MG63 (cell line): ENCODE measurements around the gene KDELR1. TPM values are rescaled to one million over a fixed set of nuclear protein-coding genes. Genes with fewer than 3 reads are reported as not detected.
A peak's percentile ranks its signal among the peaks of the same experiment; 100 is the strongest.

ENCODE experiments used
- DNase-seq: peaks from one replicate; pipeline ENCODE4 v3.0.0-alpha.2; 2020
- H3K27me3 ChIP-seq: fragments of 250-450 bp; sonication (Bioruptor Pico); 2 replicates; pipeline ENCODE4 v1.5.1; 2020; ENCODE audit warnings: mild to moderate bottlenecking, moderate library complexity
- H3K36me3 ChIP-seq: fragments of 250-450 bp; sonication (Bioruptor Pico); 2 replicates; pipeline ENCODE4 v1.5.1; 2020; ENCODE audit warnings: mild to moderate bottlenecking, moderate library complexity
- H3K4me3 ChIP-seq: fragments of 250-450 bp; sonication (Bioruptor Pico); 2 replicates; pipeline ENCODE4 v1.5.1; 2020; ENCODE audit warnings: mild to moderate bottlenecking, moderate library complexity
- H3K9me3 ChIP-seq: fragments of 250-450 bp; sonication (Bioruptor Pico); 2 replicates; pipeline ENCODE4 v1.5.1; 2020; ENCODE audit warnings: mild to moderate bottlenecking, moderate library complexity
- total RNA-seq: library from RNA; depleted of rRNA; stranded (reverse); fragments of >200 nt; shearing (Covaris generic); gene quantifications from 2 replicates; pipeline ENCODE4 v1.2.3, GENCODE V29; 2014; ENCODE audit warnings: low replicate concordance; rRNA removed

The KDELR1 gene
- 51.3 and 103 TPM in 2 replicates for total RNA-seq

DNA sequence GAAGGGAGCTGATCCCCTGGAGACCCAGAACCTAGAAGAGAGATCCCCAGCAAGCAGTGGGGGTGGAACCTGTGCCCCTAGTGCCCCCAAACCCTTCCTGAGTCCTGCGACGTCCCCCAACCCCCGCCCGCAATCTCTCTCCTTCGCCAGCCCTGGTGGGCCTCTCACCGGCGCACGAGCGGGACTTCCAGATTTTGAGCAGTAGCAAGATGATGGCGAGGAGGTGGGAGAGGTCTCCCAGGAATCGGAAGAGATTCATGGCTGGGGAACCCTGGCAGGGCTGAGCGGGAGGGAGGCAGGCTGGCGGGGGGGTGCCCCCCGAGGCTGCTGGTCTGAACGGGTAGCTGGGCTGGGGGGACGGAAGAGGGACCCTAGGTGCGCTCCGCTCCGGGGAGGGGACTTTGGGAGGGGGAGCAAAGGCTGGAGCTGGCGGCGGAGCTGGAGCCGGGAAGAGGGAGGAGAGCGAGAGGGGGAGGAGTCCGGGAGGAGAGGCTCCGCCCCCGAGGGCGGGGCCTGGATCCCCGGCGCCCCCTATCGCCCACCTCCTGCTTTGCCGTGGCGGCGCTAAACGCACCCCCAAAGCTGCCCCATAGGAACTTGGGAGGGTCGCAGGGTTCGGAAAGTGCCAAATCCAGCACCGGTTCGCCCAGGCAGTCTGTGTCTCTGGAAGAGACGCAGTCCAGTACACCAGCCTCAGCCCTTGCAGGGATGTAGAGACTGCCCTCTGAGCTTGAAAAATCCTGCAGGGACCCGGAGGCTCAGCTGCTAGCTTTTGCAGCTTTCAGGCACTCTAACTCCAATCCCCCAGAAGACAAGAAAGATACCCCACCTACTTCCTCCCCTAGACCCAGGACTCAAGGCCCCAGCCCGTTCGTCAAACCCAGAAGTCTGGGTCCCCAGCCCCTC is at the start of gene KDELR1:
TSS of gene KDELR1 (minus strand) at position 452 of the 906 bp plus-strand sequence. CDS start at position 259, 193 bp downstream.
- no peaks in the 10 kb centered on the region for H3K9me3 ChIP-seq
- DNase-seq: peak; percentile 62

DNA sequence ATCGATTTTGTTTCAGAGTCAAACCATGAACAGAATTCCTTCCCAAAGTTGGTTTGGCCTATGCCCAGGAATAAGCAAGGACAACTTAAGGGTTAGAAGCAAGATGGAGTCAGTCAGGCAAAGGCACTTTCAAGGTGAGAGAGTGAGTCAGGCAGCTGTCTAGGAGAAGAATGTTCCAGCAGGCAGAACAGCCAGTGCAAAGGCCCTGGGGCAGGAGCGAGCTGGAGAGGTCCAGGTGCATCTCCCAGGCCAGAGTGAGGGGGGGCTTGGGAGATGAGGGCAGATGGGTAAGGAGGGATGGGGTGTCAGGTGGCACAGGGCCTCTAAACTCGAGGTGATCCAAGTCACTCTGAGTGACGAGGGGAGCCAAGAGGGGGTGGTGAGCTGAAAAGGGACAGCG is 45.2 kb upstream of the KDELR1 start:
- H3K36me3 ChIP-seq: no peaks in the 10 kb centered on the region
- no peak for DNase-seq
- no peaks in the 10 kb centered on the region for H3K27me3 ChIP-seq
- no peaks in the 10 kb centered on the region for H3K9me3 ChIP-seq
- no peak overlapping the region for H3K4me3 ChIP-seq

More for the DNA sequence above, at the start of gene KDELR1:
- Histone ChIP-seq H3K4me3 (peak within 1 kb of the TSS; percentile 94), H3K36me3 (peaks cover 40% of the 10 kb centered on the region), H3K27me3 (peaks cover 25% of the 10 kb centered on the region)

GRCh38 chr19:48433337-48433736 is 42.0 kb upstream of the KDELR1 start:
- Histone ChIP-seq H3K36me3 (no peaks in the 10 kb centered on the region), H3K27me3 (no peaks in the 10 kb centered on the region), H3K9me3 (peaks cover 6% of the 10 kb centered on the region; the same call in 1 of the 2 replicates), H3K4me3 (no peak overlapping the region)
- DNase-seq: no peak

DNA sequence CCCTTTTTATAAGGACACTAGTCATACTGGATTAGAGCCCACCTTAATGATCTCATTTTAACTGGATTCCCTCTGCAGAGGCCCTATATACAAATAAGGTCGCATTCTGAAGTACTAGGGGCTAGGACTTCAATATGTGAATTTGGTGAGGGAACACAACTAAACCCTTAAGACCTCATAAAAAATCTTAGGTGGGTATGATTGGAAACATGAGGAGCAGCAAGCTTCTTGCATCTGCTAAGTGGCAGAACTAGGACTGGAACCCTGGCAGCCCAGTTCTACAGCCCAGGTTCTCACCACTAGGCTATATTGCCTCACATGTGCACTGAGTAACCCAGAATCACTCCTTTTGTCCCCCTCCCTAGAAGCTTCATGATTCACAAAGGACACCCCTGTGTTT is 37.3 kb upstream of the KDELR1 start:
- Histone ChIP-seq H3K4me3 (no peak overlapping the region), H3K9me3 (peaks cover 6% of the 10 kb centered on the region; the same call in 1 of the 2 replicates), H3K27me3 (no peaks in the 10 kb centered on the region), H3K36me3 (no peaks in the 10 kb centered on the region)
- DNase-seq: no peak

DNA sequence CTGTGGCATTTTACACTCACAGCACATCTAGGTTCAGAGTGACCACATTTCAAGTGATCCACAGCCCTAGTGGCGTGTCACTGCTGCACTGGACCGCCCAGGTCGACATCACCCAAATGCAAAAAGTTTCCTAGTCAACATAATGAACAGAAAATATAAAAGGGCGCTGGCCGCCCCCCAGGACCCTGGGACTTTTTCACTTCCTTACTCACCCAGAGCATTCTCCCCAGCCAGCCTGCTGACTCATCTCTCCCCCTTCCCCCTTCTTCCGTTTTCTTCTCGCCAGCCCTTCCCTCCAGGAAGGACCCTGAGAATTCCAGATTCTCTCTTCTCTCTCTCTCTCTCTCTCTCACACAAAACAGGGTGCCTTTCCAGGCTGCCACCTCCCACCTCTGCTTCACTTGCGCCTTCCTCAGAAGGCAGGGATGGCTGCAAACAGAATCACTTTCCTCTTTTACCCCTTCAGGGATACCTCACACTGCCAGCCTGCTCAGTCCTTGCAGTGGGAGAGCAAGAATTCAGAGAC is 33.4 kb upstream of the KDELR1 start:
- H3K27me3 ChIP-seq: no peaks in the 10 kb centered on the region
- no peak overlapping the region for H3K4me3 ChIP-seq
- no peaks in the 10 kb centered on the region for H3K9me3 ChIP-seq
- no peaks in the 10 kb centered on the region for H3K36me3 ChIP-seq
- DNase-seq: peak; percentile 83

- no peaks in the 10 kb centered on the region for H3K9me3 ChIP-seq
- H3K4me3 ChIP-seq: no peak overlapping the region
- H3K36me3 ChIP-seq: no peaks in the 10 kb centered on the region
- DNase-seq: no peak
- H3K27me3 ChIP-seq: no peaks in the 10 kb centered on the region
Observed at GRCh38 chr19:48421548-48421947, 30.2 kb upstream of the KDELR1 start.

- H3K27me3 ChIP-seq: no peaks in the 10 kb centered on the region
- no peaks in the 10 kb centered on the region for H3K36me3 ChIP-seq
- no peaks in the 10 kb centered on the region for H3K9me3 ChIP-seq
- no peak for DNase-seq
- H3K4me3 ChIP-seq: no peak overlapping the region
Observed at GRCh38 chr19:48419158-48419920, 28.0 kb upstream of the KDELR1 start.

DNA sequence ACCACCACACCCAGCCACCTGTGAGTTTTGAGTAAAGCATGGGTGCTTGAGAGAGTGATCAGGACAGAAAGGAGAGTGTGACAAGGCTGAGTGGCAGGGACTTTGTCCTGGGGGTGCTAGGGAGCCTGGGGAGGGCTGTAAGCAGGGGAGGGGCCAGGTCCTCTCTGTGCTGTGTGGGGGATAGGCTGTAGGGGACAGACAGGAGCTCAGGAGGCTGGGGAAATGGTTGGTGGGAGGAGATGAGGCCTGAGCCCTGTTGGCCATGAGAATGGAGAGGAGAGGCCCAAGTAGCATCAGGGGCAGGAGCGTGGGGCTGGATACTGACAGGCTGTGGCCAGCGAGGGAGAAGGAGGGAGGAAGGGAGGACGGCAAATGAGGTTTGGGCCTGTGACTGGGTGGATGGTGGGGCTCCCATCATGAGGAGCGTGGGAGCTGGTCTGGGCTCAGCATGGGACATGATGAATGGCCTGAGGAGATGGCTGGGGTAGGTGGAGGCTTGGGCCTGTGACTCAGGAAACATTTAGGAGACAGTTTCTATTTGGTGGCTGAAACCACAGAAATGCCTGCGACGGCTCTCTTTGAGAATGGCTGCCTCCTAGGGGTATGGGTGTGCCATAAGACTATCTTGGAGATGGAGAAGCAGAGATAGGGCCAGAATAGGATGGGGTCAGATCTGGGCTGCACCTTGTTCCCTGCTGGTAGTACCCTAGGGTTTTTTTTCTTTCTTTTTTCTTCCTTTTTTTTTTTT is 27.1 kb upstream of the KDELR1 start:
- Histone ChIP-seq H3K9me3 (no peaks in the 10 kb centered on the region), H3K4me3 (no peak overlapping the region), H3K36me3 (no peaks in the 10 kb centered on the region), H3K27me3 (no peaks in the 10 kb centered on the region)
- no peak for DNase-seq

- H3K4me3 ChIP-seq: no peak overlapping the region
- no peaks in the 10 kb centered on the region for H3K9me3 ChIP-seq
- DNase-seq: no peak
- H3K36me3 ChIP-seq: no peaks in the 10 kb centered on the region
- H3K27me3 ChIP-seq: no peaks in the 10 kb centered on the region
Observed at GRCh38 chr19:48417421-48417820, 26.1 kb upstream of the KDELR1 start.

DNA sequence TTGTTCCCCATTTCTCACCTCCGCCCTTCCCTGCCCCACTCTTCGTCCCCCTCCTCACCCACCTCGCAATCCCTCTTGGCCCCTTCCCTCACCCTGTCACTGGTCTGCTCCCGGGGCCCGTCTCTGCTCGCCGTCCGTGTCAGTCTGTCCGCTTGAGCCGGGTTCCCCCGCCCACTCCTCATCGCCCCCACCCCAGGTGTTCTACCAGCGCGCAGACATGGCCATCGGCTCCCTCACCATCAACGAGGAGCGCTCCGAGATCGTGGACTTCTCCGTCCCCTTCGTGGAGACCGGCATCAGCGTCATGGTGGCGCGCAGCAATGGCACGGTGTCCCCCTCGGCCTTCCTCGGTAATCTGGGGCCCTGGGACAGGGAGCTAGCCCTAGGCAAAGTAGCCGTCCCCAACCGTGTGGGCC is 24.5 kb upstream of the KDELR1 start:
- no peaks in the 10 kb centered on the region for H3K27me3 ChIP-seq
- no peak for DNase-seq
- H3K36me3 ChIP-seq: no peaks in the 10 kb centered on the region
- no peaks in the 10 kb centered on the region for H3K9me3 ChIP-seq
- H3K4me3 ChIP-seq: no peak overlapping the region

DNA sequence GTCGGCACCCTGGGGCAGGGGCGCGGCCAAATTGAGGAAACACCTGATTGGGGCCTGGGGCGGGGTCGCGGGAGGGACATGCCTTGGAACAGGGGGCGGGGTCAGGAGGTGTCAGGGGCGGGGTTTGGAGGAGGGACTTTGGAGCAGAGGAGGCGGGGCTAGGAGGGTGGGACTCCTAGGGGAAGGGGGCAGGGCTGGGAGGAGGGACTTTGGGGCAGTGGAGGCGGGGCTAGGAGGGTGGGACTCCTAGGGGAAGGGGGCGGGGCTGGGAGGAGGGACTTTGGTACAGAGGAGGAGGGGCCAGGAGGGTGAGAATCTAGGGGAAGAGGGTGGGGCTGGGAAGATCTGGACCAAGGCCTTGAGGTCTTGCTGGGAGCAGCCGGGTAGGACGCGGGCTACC is 24.0 kb upstream of the KDELR1 start:
- H3K4me3 ChIP-seq: no peak overlapping the region
- H3K27me3 ChIP-seq: no peaks in the 10 kb centered on the region
- no peaks in the 10 kb centered on the region for H3K36me3 ChIP-seq
- peak; percentile 70 for DNase-seq
- no peaks in the 10 kb centered on the region for H3K9me3 ChIP-seq

DNA sequence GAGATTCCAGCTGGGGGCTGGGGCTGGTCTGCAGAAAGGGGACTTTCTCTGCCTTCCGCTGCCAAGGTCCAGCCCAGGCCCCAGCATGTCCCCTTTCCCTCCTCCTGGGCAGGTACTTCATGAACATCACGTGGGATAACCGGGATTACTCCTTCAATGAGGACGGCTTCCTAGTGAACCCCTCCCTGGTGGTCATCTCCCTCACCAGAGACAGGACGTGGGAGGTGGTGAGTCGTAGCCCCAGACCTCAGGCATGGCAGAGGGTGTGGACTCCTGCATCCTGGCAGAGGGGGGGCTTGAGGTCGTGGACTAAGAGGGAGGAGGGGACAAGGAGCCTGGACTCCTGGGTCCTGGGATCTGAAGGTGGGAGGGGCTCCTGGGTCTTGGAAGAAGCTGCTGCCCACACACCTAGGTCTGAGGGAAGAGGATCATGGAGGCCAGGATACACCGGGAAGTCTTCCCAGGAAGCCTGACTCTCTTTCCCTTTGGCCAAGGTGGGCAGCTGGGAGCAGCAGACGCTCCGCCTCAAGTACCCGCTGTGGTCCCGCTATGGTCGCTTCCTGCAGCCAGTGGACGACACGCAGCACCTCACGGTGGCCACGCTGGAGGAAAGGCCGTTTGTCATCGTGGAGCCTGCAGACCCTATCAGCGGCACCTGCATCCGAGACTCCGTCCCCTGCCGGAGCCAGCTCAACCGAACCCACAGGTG is 22.7 kb upstream of the KDELR1 start:
- Histone ChIP-seq H3K36me3 (no peaks in the 10 kb centered on the region), H3K4me3 (no peak overlapping the region), H3K27me3 (no peaks in the 10 kb centered on the region), H3K9me3 (no peaks in the 10 kb centered on the region)
- DNase-seq: peak; percentile 88

DNA sequence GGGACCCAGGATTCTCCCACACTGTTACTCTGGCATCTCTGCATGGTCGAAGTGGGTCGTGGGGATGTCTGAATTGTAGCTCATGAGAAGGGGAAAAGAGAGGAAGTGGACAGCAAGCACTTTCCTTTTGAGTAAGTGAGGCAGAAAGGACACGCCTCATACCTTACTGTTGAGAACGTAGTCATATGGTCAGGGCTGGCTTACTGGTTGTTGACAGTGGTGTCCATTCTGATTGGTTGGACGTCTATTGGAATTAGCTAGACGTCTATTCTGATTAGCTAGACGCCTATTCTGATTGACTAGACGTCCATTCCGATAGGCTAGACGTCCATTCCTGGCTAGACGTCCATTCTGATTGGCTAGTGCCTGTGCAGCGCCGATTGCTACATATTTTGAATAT is 14.5 kb upstream of the KDELR1 start:
- Histone ChIP-seq H3K9me3 (0 out of 2 replicates have a peak, but pooled peaks cover 2% of the 10 kb centered on the region), H3K4me3 (no peak overlapping the region), H3K36me3 (no peaks in the 10 kb centered on the region; the same call in 1 of the 2 replicates), H3K27me3 (no peaks in the 10 kb centered on the region)
- no peak for DNase-seq

GRCh38 chr19:48405010-48405659 is 13.8 kb upstream of the KDELR1 start:
- 0 out of 2 replicates have a peak, but pooled peaks cover 2% of the 10 kb centered on the region for H3K9me3 ChIP-seq
- H3K27me3 ChIP-seq: no peaks in the 10 kb centered on the region
- H3K36me3 ChIP-seq: no peaks in the 10 kb centered on the region; the same call in 1 of the 2 replicates
- no peak overlapping the region for H3K4me3 ChIP-seq
- no peak for DNase-seq

DNA sequence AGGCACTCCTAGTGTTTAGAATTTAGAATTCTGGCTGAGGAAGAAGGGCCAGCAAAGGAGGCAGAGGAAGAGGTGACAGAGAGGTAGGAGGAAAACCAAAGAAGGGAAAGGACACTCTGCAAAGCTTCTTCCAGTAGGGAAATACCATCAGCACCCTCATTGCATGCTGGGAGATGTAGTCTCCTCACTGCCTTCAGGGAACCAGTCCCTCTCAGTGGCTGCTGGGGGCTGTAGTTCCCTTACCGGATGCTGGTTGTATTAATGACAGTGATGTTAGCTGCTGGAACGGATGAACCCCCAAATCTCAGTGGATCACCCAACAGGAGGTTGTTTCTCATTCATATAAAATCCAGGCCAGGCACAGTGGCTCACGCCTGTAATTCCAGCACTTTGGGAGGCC is 12.3 kb upstream of the KDELR1 start:
- DNase-seq: peak; percentile 66
- Histone ChIP-seq H3K9me3 (0 out of 2 replicates have a peak, but pooled peaks cover 2% of the 10 kb centered on the region), H3K27me3 (no peaks in the 10 kb centered on the region), H3K36me3 (no peaks in the 10 kb centered on the region; the same call in 1 of the 2 replicates), H3K4me3 (no peak overlapping the region)
